PC-9 (cell line): ENCODE measurements around the gene ASB16. TPM values are rescaled to one million over a fixed set of nuclear protein-coding genes. Genes with fewer than 3 reads are reported as not detected.
A peak's percentile ranks its signal among the peaks of the same experiment; 100 is the strongest.

Source experiments
- BruUV-seq: library from RNA; stranded (reverse); fragments of 400-500 nt; replicated peaks from 2 replicates; lab custom pipeline; 2021; lab: Mats Ljungman, UMichigan
- CTCF ChIA-PET: fragments of 300-600 bp; sonication (Branson Sonifier 250); formaldehyde crosslinking; loops from one replicate; lab custom pipeline; 2022; ENCODE audit warnings: antibody characterized with exemption; lab: Charles Lee
- POLR2A ChIA-PET: fragments of 300-600 bp; sonication (Branson Sonifier 250); formaldehyde crosslinking; loops from one replicate; lab custom pipeline; 2022; ENCODE audit warnings: antibody characterized with exemption; ENCODE audit not compliant: unreplicated experiment; lab: Charles Lee
- DNase-seq, 2 experiments: peaks; one replicate each; pipeline versions ENCODE4 v3.0.0 to v3.0.0-alpha.2; 2015 to 2022; ENCODE audit warnings: mixed read lengths in 1 of 2
- H2AFZ ChIP-seq: fragments of 200-600 bp; sonication (generic); 2 replicates; pipeline ENCODE4 v1.8.1; 2017; ENCODE audit warnings: antibody characterized with exemption
- H3F3A ChIP-seq: fragments of 200-600 bp; sonication (generic); 2 replicates; pipeline ENCODE4 v1.8.1; 2017; ENCODE audit warnings: antibody characterized with exemption, mild to moderate bottlenecking, low read depth; ENCODE audit not compliant: insufficient read depth
- H3K27ac ChIP-seq: fragments of 200-600 bp; sonication (generic); 2 replicates; pipeline ENCODE4 v1.6.1; 2016; ENCODE audit warnings: mixed run types
- H3K27me3 ChIP-seq: fragments of 200-600 bp; sonication (generic); 2 replicates; pipeline ENCODE4 v1.6.1; 2016; ENCODE audit warnings: low read depth, mixed run types; ENCODE audit not compliant: insufficient read depth
- H3K36me3 ChIP-seq: fragments of 200-600 bp; sonication (generic); 2 replicates; pipeline ENCODE4 v1.6.1; 2016; ENCODE audit warnings: low read depth, mixed run types
- H3K4me1 ChIP-seq: fragments of 200-600 bp; sonication (generic); replicated peaks from 2 replicates; pipeline ENCODE4 v1.6.1; 2016; ENCODE audit warnings: mixed run types; ENCODE audit not compliant: insufficient read depth
- H3K4me2 ChIP-seq: fragments of 200-600 bp; sonication (generic); 2 replicates; pipeline ENCODE4 v1.6.1; 2017; ENCODE audit warnings: mixed run types
- H3K4me3 ChIP-seq: fragments of 200-600 bp; sonication (generic); 2 replicates; pipeline ENCODE4 v1.6.1; 2016; ENCODE audit warnings: mixed run types
- H3K79me2 ChIP-seq: fragments of 200-600 bp; sonication (generic); 2 replicates; pipeline ENCODE4 v1.6.1; 2017; ENCODE audit warnings: low read depth, mixed run types
- H3K9me2 ChIP-seq: fragments of 200-600 bp; sonication (generic); 2 replicates; pipeline ENCODE4 v1.8.1; 2017; ENCODE audit warnings: mild to moderate bottlenecking; ENCODE audit not compliant: insufficient read depth
- H3K9me3 ChIP-seq: fragments of 200-600 bp; sonication (generic); 2 replicates; pipeline ENCODE4 v1.8.1; 2016; ENCODE audit warnings: low read depth; ENCODE audit not compliant: insufficient read depth
- H4K20me1 ChIP-seq: fragments of 200-600 bp; sonication (generic); 2 replicates; pipeline ENCODE4 v1.8.1; 2017; ENCODE audit not compliant: insufficient read depth
- CTCF ChIP-seq: fragments of 200-600 bp; sonication (generic); conservative IDR thresholded peaks from 2 replicates; pipeline ENCODE4 v1.6.1; 2017; ENCODE audit warnings: mixed run types, antibody characterized with exemption, mild to moderate bottlenecking, moderate library complexity
- EZH2 ChIP-seq: fragments of 200-600 bp; sonication (generic); IDR thresholded peaks from 2 replicates; pipeline ENCODE4 v1.8.0; 2017; ENCODE audit warnings: antibody characterized with exemption, low read depth
- intact Hi-C: fragments of 100-400 bp; cut with micrococcal nuclease; formaldehyde crosslinking; loops from one replicate; pipeline ENCODE4 v1.10.0; 2022; ENCODE audit not compliant: unreplicated experiment
- total RNA-seq: library from RNA; stranded (reverse); gene quantifications from 2 replicates; pipeline ENCODE4 v1.2.3, GENCODE V29; 2021

The ASB16 gene
- total RNA-seq, 1 experiment from 2014 or later = not detected

DNA sequence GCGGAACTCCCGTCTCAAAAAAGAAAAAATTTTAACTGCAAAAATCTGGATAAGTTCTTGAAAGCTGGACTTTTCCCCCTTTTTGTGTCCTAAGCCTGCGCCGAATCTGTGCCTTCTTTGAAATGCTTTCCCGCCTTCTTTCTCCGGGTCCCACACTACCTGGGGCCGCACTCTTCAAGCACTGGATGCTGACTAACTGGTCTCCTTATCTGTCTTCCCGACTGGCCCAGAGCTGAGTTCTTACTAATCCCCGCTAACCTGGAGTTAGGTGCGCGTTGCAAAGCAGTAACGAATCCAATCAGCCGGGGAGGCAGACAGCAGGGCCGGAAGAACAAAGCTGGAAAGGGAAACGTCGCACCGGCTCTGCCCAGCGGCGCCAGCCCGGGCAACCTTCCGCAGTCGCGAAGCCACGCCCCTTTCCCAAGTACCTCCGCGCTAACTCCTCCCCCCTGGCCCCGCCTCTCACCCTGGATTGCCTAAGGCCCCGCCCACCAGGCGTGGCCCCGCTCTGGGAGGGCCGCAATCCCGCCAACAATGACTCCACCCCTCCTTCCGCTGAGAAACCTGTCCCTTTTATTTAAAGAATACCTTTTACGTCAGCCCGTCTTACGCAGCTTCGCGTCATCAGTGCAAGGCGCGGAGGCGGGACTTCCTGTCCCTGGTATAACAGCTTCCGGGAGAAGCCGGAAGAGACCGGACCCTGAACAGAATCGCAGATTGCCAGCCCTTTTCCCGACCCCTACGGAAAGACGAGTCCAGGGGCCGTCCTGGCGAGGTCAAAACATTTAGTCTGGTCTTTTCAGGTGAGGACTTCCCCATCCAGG, 16.0 kb downstream of the ASB16 start, which contains the start of gene TMUB2:
Gene TMUB2, plus strand, starts transcription at position 666 of the 824 bp plus-strand sequence. CDS start 737 bp downstream, outside the sequence.
- no peaks in the 10 kb centered on the region for H3K27me3 ChIP-seq
- H3K27ac ChIP-seq = peak within 1 kb of the TSS; percentile 71
- TF ChIP-seq CTCF = no peak
- no peak for TF ChIP-seq EZH2
- peak within 1 kb of the TSS; percentile 99 for H3K4me2 ChIP-seq
- H4K20me1 ChIP-seq = peaks cover under 1% of the 10 kb centered on the region; the same call in 1 of the 2 replicates
- peak within 1 kb of the TSS; percentile 92 for H2AFZ ChIP-seq
- ChIA-PET POLR2A (interaction anchor here (0.5 to 1.0 kb wide), 5 partner anchors 12 to 337 kb away, joined by 3 to 15 read pairs (median 4); partner anchors contain the start of gene ATXN7L3), CTCF (interaction anchor here (0.6 to 2.1 kb wide), 4 partner anchors 12 to 307 kb away, joined by 3 to 7 read pairs (median 4); no protein-coding TSS in a partner anchor)
- peaks cover 16% of the 10 kb centered on the region; the same call in 1 of the 2 replicates for H3K4me1 ChIP-seq
- intact Hi-C loops = loop anchor here (1.0 to 2.0 kb wide), 2 partner anchors 12 to 116 kb away; partner anchors contain the start of gene G6PC3
- H3F3A ChIP-seq = peaks cover 45% of the 10 kb centered on the region; the same call in 1 of the 2 replicates
- peak; percentile 95 to 99 for DNase-seq
- peaks cover 4% of the 10 kb centered on the region; the same call in 1 of the 2 replicates for H3K36me3 ChIP-seq
- no peaks in the 10 kb centered on the region for H3K9me2 ChIP-seq
- H3K9me3 ChIP-seq = no peaks in the 10 kb centered on the region
- H3K79me2 ChIP-seq = peaks cover 41% of the 10 kb centered on the region
- peak within 1 kb of the TSS; percentile 94 for H3K4me3 ChIP-seq
- BruUV-seq = TSS peak; percentile 46

- peaks cover 47% of the 10 kb centered on the region for H3F3A ChIP-seq
- peaks cover 41% of the 10 kb centered on the region for H3K79me2 ChIP-seq
- no peaks in the 10 kb centered on the region; the same call in 1 of the 2 replicates for H3K36me3 ChIP-seq
- no peak for TF ChIP-seq CTCF
- no peak for TF ChIP-seq EZH2
- peaks cover 21% of the 10 kb centered on the region for H3K4me1 ChIP-seq
- H4K20me1 ChIP-seq = peaks cover 5% of the 10 kb centered on the region; the same call in 1 of the 2 replicates
- H3K4me3 ChIP-seq = peak overlapping the region; percentile 94
- peak overlapping the region; percentile 71 for H3K27ac ChIP-seq
- H3K9me3 ChIP-seq = no peaks in the 10 kb centered on the region
- H3K27me3 ChIP-seq = no peaks in the 10 kb centered on the region
- BruUV-seq = TSS peak; percentile 55
- peak in 1 of 2 experiments; percentile 42 for DNase-seq
- POLR2A ChIA-PET = no interaction called here
- peak overlapping the region; percentile 86 for H2AFZ ChIP-seq
- CTCF ChIA-PET = interaction anchor here (0.6 to 2.1 kb wide), 3 partner anchors 11 to 104 kb away, joined by 3 to 7 read pairs (median 5); no protein-coding TSS in a partner anchor
- peak overlapping the region; percentile 99 for H3K4me2 ChIP-seq
- intact Hi-C loops = loop anchor here (1.0 to 2.0 kb wide), 2 partner anchors 11 to 117 kb away; partner anchors contain the start of gene G6PC3
- H3K9me2 ChIP-seq = no peaks in the 10 kb centered on the region
Measured at GRCh38 chr17:44187131-44187899, 16.8 kb downstream of the ASB16 start.
